Ovary (tissue), 3 donors: ENCODE results near the gene TOM1L2.

Experiments
- CTCF ChIP-seq, 3 donors: fragments of 450-650 bp in 2 of 3; fragments of 200-600 bp in 1 of 3; IDR thresholded peaks; one replicate each; pipeline versions ENCODE4 v1.5.1 to v1.8.0; 2016 to 2022; ENCODE audit warnings: antibody characterized with exemption in 3 of 3, mild to moderate bottlenecking in 1 of 3
- POLR2A ChIP-seq: fragments of 450-650 bp; IDR thresholded peaks from one replicate; pipeline ENCODE4 v1.6.1; 2017; ENCODE audit warnings: antibody characterized with exemption, mild to moderate bottlenecking, moderate library complexity
- donor health status: DM: no; HTN: no; CAD: no.

GRCh38 chr17:17826342-17826713, 145.9 kb downstream of the TOM1L2 start:
- no peak for TF ChIP-seq CTCF (IDR thresholded peaks at IDR 0.05)
- no peak for TF ChIP-seq POLR2A
